IMR-90 (cell line): ENCODE measurements around the gene CLCA1. TPM values are rescaled to one million over a fixed set of nuclear protein-coding genes. Genes with fewer than 3 reads are reported as not detected.

Experiments used
- ATAC-seq: fragments of 200-7000 bp; cut with Tn5 transposase; 2 replicates; pipeline ENCODE4 v1.9.1; 2020; ENCODE audit warnings: low read depth, mild to moderate bottlenecking, moderate library complexity
- BruUV-seq: library from RNA; stranded (reverse); fragments of 400-500 nt; replicated peaks from 2 replicates; lab custom pipeline; 2021; lab: Mats Ljungman, UMichigan
- CTCF ChIA-PET: fragments of 300-600 bp; formaldehyde crosslinking; extraction: SDS; loops from one replicate; lab custom pipeline; 2021; ENCODE audit warnings: antibody characterized with exemption; lab: Yijun Ruan, JAX
- POLR2A ChIA-PET: fragments of 300-600 bp; sonication (Branson Sonifier 250); formaldehyde crosslinking; loops from one replicate; lab custom pipeline; 2022; ENCODE audit warnings: antibody characterized with exemption; ENCODE audit not compliant: unreplicated experiment; lab: Charles Lee
- DNase-seq: peaks from one replicate; pipeline ENCODE4 v3.0.0; 2013
- H2AFZ ChIP-seq: replicated peaks from 2 replicates; pipeline ENCODE3; 2013; ENCODE audit warnings: low read length, mild to moderate bottlenecking; ENCODE audit not compliant: poor library complexity
- H2AK5ac ChIP-seq: 2 replicates; pipeline ENCODE4 v1.6.1; 2013; ENCODE audit warnings: low read depth, low read length, inconsistent platforms
- H2AK9ac ChIP-seq: replicated peaks from 2 replicates; pipeline ENCODE3; 2013; ENCODE audit warnings: mild to moderate bottlenecking, low read depth, low read length, moderate library complexity; ENCODE audit not compliant: poor library complexity
- H2BK120ac ChIP-seq: 2 replicates; pipeline ENCODE4 v1.6.1; 2013; ENCODE audit warnings: low read depth, low read length, inconsistent platforms
- H2BK15ac ChIP-seq: 3 replicates; pipeline ENCODE4 v1.6.1; 2013; ENCODE audit warnings: low read depth, low read length, inconsistent platforms
- H2BK20ac ChIP-seq: 2 replicates; pipeline ENCODE4 v1.6.1; 2013; ENCODE audit warnings: low read depth, mild to moderate bottlenecking, inconsistent platforms, low read length, moderate library complexity
- H2BK5ac ChIP-seq: 2 replicates; pipeline ENCODE4 v1.6.1; 2013; ENCODE audit warnings: mild to moderate bottlenecking, low read depth, low read length, inconsistent platforms; ENCODE audit not compliant: poor library complexity, severe bottlenecking
- H3K14ac ChIP-seq: replicated peaks from 2 replicates; pipeline ENCODE4 v1.6.1; 2013; ENCODE audit warnings: low read depth, low read length, inconsistent platforms
- H3K18ac ChIP-seq: 2 replicates; pipeline ENCODE4 v1.6.1; 2013; ENCODE audit warnings: low read depth, low read length, control low read depth
- H3K23ac ChIP-seq: 2 replicates; pipeline ENCODE4 v1.6.1; 2013; ENCODE audit warnings: low read depth, low read length, inconsistent platforms
- H3K27ac ChIP-seq: 2 replicates; pipeline ENCODE4 v1.5.1; 2013; ENCODE audit warnings: mild to moderate bottlenecking, control low read depth, low read length; ENCODE audit not compliant: insufficient read depth
- H3K27me3 ChIP-seq: 2 replicates; pipeline ENCODE4 v1.6.1; 2013; ENCODE audit warnings: low read length; ENCODE audit not compliant: control insufficient read depth, insufficient read depth
- H3K36me3 ChIP-seq: 2 replicates; pipeline ENCODE4 v1.6.1; 2013; ENCODE audit warnings: low read length, mixed read lengths; ENCODE audit not compliant: control insufficient read depth, insufficient read depth
- H3K4ac ChIP-seq: 2 replicates; pipeline ENCODE4 v1.6.1; 2013; ENCODE audit warnings: low read depth, low read length, inconsistent platforms
- H3K4me1 ChIP-seq: 2 replicates; pipeline ENCODE4 v1.6.1; 2013; ENCODE audit warnings: low read length, mixed read lengths; ENCODE audit not compliant: control insufficient read depth, insufficient read depth
- H3K4me2 ChIP-seq: 2 replicates; pipeline ENCODE4 v1.6.1; 2013; ENCODE audit warnings: low read depth, mild to moderate bottlenecking, control low read depth, low read length, moderate library complexity
- H3K4me3 ChIP-seq: 2 replicates; pipeline ENCODE4 v1.5.1; 2013; ENCODE audit warnings: low read depth, mild to moderate bottlenecking, control low read depth, low read length, moderate library complexity; ENCODE audit not compliant: insufficient read depth
- H3K56ac ChIP-seq: 2 replicates; pipeline ENCODE4 v1.6.1; 2013; ENCODE audit warnings: low read length, inconsistent platforms; ENCODE audit not compliant: insufficient read depth; ENCODE audit errors: extremely low read depth
- H3K79me1 ChIP-seq, 2 experiments: 2 replicates each; pipeline ENCODE4 v1.6.1; 2013; ENCODE audit warnings: low read length in 2 of 2, inconsistent platforms in 1 of 2, low read depth in 1 of 2
- H3K9ac ChIP-seq: 2 replicates; pipeline ENCODE4 v1.6.1; 2013; ENCODE audit warnings: low read depth, low read length, control low read depth
- H3K9me1 ChIP-seq: 2 replicates; pipeline ENCODE4 v1.6.1; 2013; ENCODE audit warnings: low read length, inconsistent platforms; ENCODE audit not compliant: insufficient read depth
- H3K9me3 ChIP-seq: 2 replicates; pipeline ENCODE4 v1.6.1; 2013; ENCODE audit warnings: low read length; ENCODE audit not compliant: control insufficient read depth, insufficient read depth
- H4K20me1 ChIP-seq: 2 replicates; pipeline ENCODE4 v1.6.1; 2013; ENCODE audit warnings: low read length, inconsistent platforms; ENCODE audit not compliant: insufficient read depth
- H4K5ac ChIP-seq: 2 replicates; pipeline ENCODE4 v1.6.1; 2013; ENCODE audit warnings: mild to moderate bottlenecking, low read depth, low read length, control low read depth
- H4K8ac ChIP-seq, 2 experiments: 2 replicates each; pipeline ENCODE4 v1.6.1; 2013; ENCODE audit warnings: low read depth in 2 of 2, low read length in 2 of 2, control low read depth in 1 of 2, inconsistent platforms in 1 of 2
- H4K91ac ChIP-seq: 2 replicates; pipeline ENCODE4 v1.6.1; 2013; ENCODE audit warnings: low read depth, low read length, inconsistent platforms; ENCODE audit not compliant: insufficient read depth
- BHLHE40 ChIP-seq: fragments of 150-350 bp; IDR thresholded peaks from 2 replicates; pipeline ENCODE4 v1.6.1; 2016; ENCODE audit warnings: mild to moderate bottlenecking, low read depth, low read length
- CHD1 ChIP-seq: IDR thresholded peaks from 2 replicates; pipeline ENCODE4 v1.6.1; 2012; ENCODE audit warnings: low read depth, low read length, improper control_type of control experiment
- MAFK ChIP-seq: IDR thresholded peaks from 2 replicates; pipeline ENCODE4 v1.6.1; 2012; ENCODE audit warnings: low read depth, low read length, improper control_type of control experiment
- MAZ ChIP-seq: IDR thresholded peaks from 2 replicates; pipeline ENCODE4 v1.6.1; 2012; ENCODE audit warnings: low read depth, mild to moderate bottlenecking, low read length, improper control_type of control experiment, moderate library complexity, borderline replicate concordance
- MXI1 ChIP-seq: IDR thresholded peaks from 2 replicates; pipeline ENCODE4 v1.6.1; 2012; ENCODE audit warnings: low read depth, mild to moderate bottlenecking, low read length, moderate library complexity, borderline replicate concordance
- RAD21 ChIP-seq: IDR thresholded peaks from 2 replicates; pipeline ENCODE4 v1.6.1; 2012; ENCODE audit warnings: low read length, improper control_type of control experiment
- RCOR1 ChIP-seq: IDR thresholded peaks from 2 replicates; pipeline ENCODE4 v1.6.1; 2012; ENCODE audit warnings: mild to moderate bottlenecking, low read length, improper control_type of control experiment; ENCODE audit not compliant: insufficient replicate concordance
- RFX5 ChIP-seq: IDR thresholded peaks from 2 replicates; pipeline ENCODE4 v1.8.0; 2012; ENCODE audit warnings: low read depth, mild to moderate bottlenecking, low read length, moderate library complexity
- WGBS, 2 experiments: methylation state at CpG; one replicate each; pipeline versions ENCODE4 v1.1.5 to v1.1.7; 2013; ENCODE audit warnings: missing lambda C conversion rate in 2 of 2; ENCODE audit not compliant: insufficient read length in 1 of 2; ENCODE audit errors: extremely low coverage in 2 of 2; 5-methylcytosine and 5-hydroxymethylcytosine counted together
- dilution Hi-C: fragments of 300-500 bp; cut with HindIII; formaldehyde crosslinking; loops from one replicate; pipeline ENCODE4 v1.14.3; 2018; ENCODE audit warnings: low sequenced_read_pairs; ENCODE audit not compliant: unreplicated experiment
- in situ Hi-C: fragments of 300-500 bp; cut with MboI; formaldehyde crosslinking; loops from 3 replicates; pipeline ENCODE4 v1.14.3; 2019; ENCODE audit warnings: low sequenced_read_pairs, inconsistent platforms, mixed read lengths
- intact Hi-C: fragments of 100-400 bp; cut with micrococcal nuclease; formaldehyde crosslinking; loops from 2 replicates; pipeline ENCODE4 v1.10.0; 2022
- polyA plus RNA-seq, 3 experiments: library from polyadenylated mRNA; depleted of rRNA; stranded (reverse); fragments of >200 nt; gene quantifications; 2 replicates each; pipeline ENCODE4 v1.2.3, GENCODE V29; 2012; ENCODE audit warnings: low replicate concordance in 1 of 3
- total RNA-seq: library from RNA; depleted of rRNA; stranded (reverse); fragments of >200 nt; gene quantifications from 2 replicates; pipeline ENCODE4 v1.2.3, GENCODE V29; 2012
- TF ChIP-seq, protein P1 (sequence below): conservative IDR thresholded peaks from 2 replicates; pipeline ENCODE4 v1.5.1; 2012; ENCODE audit warnings: mild to moderate bottlenecking, low read depth, low read length, improper control_type of control experiment
- TF ChIP-seq, protein P2 (sequence below): fragments of 150-350 bp; IDR thresholded peaks from 2 replicates; pipeline ENCODE4 v1.6.1; 2017; ENCODE audit warnings: mild to moderate bottlenecking, antibody characterized with exemption, low read length, low read depth

CLCA1 gene
- total and polyA plus RNA-seq, 2 of the 4 experiments (the other 2 are of a cell fraction), result not detected

GRCh38 chr1:86505564-86505902, 36.8 kb downstream of the CLCA1 start:
- no peaks in the 10 kb centered on the region for H3K36me3 ChIP-seq
- TF ChIP-seq MAZ (no peak), RAD21 (no peak), CHD1 (no peak), MAFK (no peak), RFX5 (no peak), MXI1 (no peak), RCOR1 (no peak), BHLHE40 (no peak)
- TF ChIP-seq, protein P1, sequence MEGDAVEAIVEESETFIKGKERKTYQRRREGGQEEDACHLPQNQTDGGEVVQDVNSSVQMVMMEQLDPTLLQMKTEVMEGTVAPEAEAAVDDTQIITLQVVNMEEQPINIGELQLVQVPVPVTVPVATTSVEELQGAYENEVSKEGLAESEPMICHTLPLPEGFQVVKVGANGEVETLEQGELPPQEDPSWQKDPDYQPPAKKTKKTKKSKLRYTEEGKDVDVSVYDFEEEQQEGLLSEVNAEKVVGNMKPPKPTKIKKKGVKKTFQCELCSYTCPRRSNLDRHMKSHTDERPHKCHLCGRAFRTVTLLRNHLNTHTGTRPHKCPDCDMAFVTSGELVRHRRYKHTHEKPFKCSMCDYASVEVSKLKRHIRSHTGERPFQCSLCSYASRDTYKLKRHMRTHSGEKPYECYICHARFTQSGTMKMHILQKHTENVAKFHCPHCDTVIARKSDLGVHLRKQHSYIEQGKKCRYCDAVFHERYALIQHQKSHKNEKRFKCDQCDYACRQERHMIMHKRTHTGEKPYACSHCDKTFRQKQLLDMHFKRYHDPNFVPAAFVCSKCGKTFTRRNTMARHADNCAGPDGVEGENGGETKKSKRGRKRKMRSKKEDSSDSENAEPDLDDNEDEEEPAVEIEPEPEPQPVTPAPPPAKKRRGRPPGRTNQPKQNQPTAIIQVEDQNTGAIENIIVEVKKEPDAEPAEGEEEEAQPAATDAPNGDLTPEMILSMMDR, result no peak
- TF ChIP-seq, protein P2, sequence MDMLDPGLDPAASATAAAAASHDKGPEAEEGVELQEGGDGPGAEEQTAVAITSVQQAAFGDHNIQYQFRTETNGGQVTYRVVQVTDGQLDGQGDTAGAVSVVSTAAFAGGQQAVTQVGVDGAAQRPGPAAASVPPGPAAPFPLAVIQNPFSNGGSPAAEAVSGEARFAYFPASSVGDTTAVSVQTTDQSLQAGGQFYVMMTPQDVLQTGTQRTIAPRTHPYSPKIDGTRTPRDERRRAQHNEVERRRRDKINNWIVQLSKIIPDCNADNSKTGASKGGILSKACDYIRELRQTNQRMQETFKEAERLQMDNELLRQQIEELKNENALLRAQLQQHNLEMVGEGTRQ, result no peak
- no peak overlapping the region for H2AFZ ChIP-seq
- no peaks in the 10 kb centered on the region for H4K20me1 ChIP-seq
- no peak overlapping the region for H3K9ac ChIP-seq
- H2BK20ac ChIP-seq, result no peak overlapping the region
- H2AK9ac ChIP-seq, result no peak overlapping the region
- BruUV-seq, result no TSS peak
- ATAC-seq, result no peak
- H3K14ac ChIP-seq, result no peak overlapping the region
- no peak overlapping the region for H4K91ac ChIP-seq
- in situ Hi-C loops (no loop called here), dilution Hi-C loops (no loop called here), intact Hi-C loops (loop anchor here (1.0 to 10.0 kb wide), 2 partner anchors 31 to 459 kb away; no protein-coding TSS in a partner anchor)
- no peak overlapping the region for H2BK120ac ChIP-seq
- H3K9me3 ChIP-seq, result no peaks in the 10 kb centered on the region
- H3K4ac ChIP-seq, result no peak overlapping the region
- H3K9me1 ChIP-seq, result no peaks in the 10 kb centered on the region
- ChIA-PET POLR2A (no interaction called here), CTCF (interaction anchor here (1.3 kb wide), 1 partner anchor 125 kb away, joined by 3 read pairs; no protein-coding TSS in a partner anchor)
- H3K23ac ChIP-seq, result no peak overlapping the region
- no peak overlapping the region for H3K27ac ChIP-seq
- no peak overlapping the region for H2BK5ac ChIP-seq
- no peak overlapping the region for H3K18ac ChIP-seq
- no peak overlapping the region for H3K4me2 ChIP-seq
- no peak overlapping the region for H2AK5ac ChIP-seq
- H3K79me1 ChIP-seq, result no peaks in the 10 kb centered on the region
- WGBS, 2 experiments, result 26% methylated on average over 2 of the region's 4 CpGs; no CpG with 5 or more reads in 1 of the 2 experiments
- H2BK15ac ChIP-seq, result no peak overlapping the region
- no peak overlapping the region for H3K56ac ChIP-seq
- H3K4me1 ChIP-seq, result peaks cover 2% of the 10 kb centered on the region
- H3K4me3 ChIP-seq, result no peak overlapping the region
- no peak overlapping the region for H4K8ac ChIP-seq
- peaks cover 2% of the 10 kb centered on the region for H3K27me3 ChIP-seq
- no peak for DNase-seq
- no peak overlapping the region for H4K5ac ChIP-seq
